ENCODE measurements around the gene MAPK10.

The MAPK10 gene

DNA sequence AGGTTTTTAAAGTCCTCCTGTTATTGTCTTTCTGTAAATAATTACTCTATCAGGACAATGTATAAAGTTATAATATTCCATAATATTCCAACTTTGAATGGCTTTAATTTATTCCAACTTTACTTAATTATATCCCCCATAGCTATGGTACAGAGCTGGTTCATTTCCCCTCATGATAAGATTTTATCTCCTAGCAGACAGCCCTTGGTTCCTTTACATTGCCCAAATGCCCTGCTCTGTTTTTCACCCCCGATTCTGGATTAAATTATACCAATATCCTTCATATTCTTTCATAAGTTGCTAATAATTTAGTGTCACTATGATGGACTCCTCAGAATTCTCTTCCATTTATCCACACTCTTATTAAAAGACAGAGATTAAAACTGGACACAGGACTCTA is 340.5 kb downstream of the MAPK10 start:
- no peak for TF ChIP-seq POLR2AphosphoS5 (IDR thresholded peaks at IDR 0.05; ENCODE audit: borderline replicate concordance, low read depth, low read length)
- TF ChIP-seq EZH2 (IDR thresholded peaks at IDR 0.05) = no peak
- TF ChIP-seq FOXP2 (optimal IDR thresholded peaks at IDR 0.05; ENCODE audit: control extremely low read depth, extremely low read length, insufficient read depth) = no peak
- no peak for DNase-seq (ENCODE audit: low read depth, low spot score)
- H3K36me3 ChIP-seq (ENCODE audit: insufficient read depth, low read length) = no peaks in the 10 kb centered on the region
- H3K4me3 ChIP-seq = no peak overlapping the region
- no peaks in the 10 kb centered on the region for H3K9me3 ChIP-seq (ENCODE audit: low read depth, low read length)
- no peak overlapping the region for H3K9ac ChIP-seq (ENCODE audit: insufficient read length)
- H3K27ac ChIP-seq = no peak overlapping the region

DNA sequence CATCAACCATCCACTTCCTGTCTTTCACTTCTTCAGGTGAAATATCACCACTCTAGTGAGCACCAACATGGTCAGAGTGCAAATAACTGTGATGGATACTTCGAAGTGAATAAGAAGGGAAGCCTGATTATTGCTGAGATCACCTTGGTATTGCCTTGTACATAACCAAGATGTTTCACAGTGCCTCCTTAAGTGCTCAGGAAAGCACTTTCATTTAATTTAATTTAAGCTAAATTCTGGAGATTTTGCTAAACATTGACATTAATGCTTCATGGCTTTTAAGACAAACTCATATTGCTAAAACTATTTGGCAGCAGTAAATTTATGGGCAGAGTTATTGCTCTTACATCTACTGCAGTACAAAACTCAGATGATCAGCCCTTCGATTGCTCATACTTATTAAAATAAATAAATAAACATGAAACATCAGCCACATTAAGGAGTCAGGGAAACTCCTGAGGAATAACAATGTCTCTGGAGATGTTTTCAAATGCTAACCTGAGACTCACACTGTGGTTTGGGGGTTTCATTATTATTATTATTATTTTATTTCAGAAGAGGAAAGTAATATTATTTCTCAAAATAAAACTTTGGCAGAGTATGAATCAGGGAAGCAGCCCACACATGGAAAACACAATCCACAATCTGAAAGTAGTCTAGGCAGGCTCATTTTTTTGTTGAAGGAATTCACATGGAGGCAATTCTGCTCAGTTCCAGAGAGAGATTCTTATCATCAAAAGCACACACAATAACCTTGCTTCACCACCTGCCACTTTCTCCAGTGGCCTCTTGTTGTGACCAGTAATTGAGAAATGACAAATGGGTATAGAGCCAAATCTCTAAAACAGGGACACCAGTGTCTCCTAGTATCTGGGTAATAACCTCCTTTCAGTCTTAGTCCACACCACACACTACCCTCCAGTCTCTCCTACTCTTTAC is 344.2 kb downstream of the MAPK10 start:
- no peaks in the 10 kb centered on the region for H3K36me3 ChIP-seq (ENCODE audit: insufficient read depth, low read length)
- H3K27ac ChIP-seq = no peak overlapping the region
- H3K4me3 ChIP-seq = no peak overlapping the region; the same call in 1 of the 2 replicates
- no peak overlapping the region for H3K9ac ChIP-seq (ENCODE audit: insufficient read length)
- TF ChIP-seq POLR2AphosphoS5 (IDR thresholded peaks at IDR 0.05; ENCODE audit: borderline replicate concordance, low read depth, low read length) (no peak), FOXP2 (optimal IDR thresholded peaks at IDR 0.05; ENCODE audit: control extremely low read depth, extremely low read length, insufficient read depth) (no peak), EZH2 (IDR thresholded peaks at IDR 0.05) (no peak)
- H3K9me3 ChIP-seq (ENCODE audit: low read depth, low read length) = no peaks in the 10 kb centered on the region
- no peak for DNase-seq (ENCODE audit: low read depth, low spot score)

DNA sequence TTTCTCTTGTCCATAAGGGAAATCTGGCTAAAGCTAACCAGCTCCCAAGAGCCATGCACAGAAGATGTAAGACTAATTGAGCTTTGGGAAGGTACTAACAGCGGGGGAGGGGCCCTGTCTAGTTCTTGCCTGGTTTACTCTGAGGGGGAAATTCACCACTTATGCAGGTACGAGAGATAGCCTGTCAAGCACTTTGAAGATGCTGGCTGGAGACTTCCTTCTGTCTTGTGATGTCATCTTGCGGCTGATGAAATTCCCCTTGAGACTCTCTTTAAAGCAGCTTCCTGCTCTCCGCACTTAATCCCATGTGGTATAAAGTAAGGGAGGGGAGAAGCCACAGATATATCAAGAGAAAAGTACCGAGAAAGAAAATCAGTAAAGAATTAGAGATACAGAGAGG is 345.3 kb downstream of the MAPK10 start:
- peak overlapping the region; percentile 28 for H3K4me3 ChIP-seq
- no peaks in the 10 kb centered on the region for H3K36me3 ChIP-seq (ENCODE audit: insufficient read depth, low read length)
- no peaks in the 10 kb centered on the region for H3K9me3 ChIP-seq (ENCODE audit: low read depth, low read length)
- DNase-seq (ENCODE audit: low read depth, low spot score) = peak; percentile 48
- no peak overlapping the region for H3K27ac ChIP-seq
- no peak for TF ChIP-seq FOXP2 (optimal IDR thresholded peaks at IDR 0.05; ENCODE audit: control extremely low read depth, extremely low read length, insufficient read depth)
- TF ChIP-seq POLR2AphosphoS5 (IDR thresholded peaks at IDR 0.05; ENCODE audit: borderline replicate concordance, low read depth, low read length) = no peak
- no peak for TF ChIP-seq EZH2 (IDR thresholded peaks at IDR 0.05)
- no peak overlapping the region for H3K9ac ChIP-seq (ENCODE audit: insufficient read length)

DNA sequence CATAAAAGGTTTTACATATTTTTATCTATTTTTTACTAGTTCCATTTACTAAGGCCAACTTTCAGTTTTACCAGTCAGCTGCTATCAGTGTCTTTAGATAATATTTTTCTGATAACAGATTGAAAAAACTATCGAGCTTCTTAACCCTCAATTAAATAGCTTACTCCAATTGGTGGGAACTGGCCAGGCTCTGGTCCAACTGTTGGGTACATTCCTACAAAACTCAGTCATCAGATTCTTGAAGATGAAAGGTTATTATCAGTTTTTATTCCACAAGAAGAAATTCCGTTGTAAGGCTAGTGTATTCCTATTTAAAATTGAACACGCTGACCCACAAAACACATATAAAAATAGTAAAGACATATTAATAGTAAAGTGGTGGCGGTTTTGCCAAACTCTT is 346.2 kb downstream of the MAPK10 start:
- H3K9ac ChIP-seq (ENCODE audit: insufficient read length) = no peak overlapping the region
- H3K36me3 ChIP-seq (ENCODE audit: insufficient read depth, low read length) = no peaks in the 10 kb centered on the region
- no peak for DNase-seq (ENCODE audit: low read depth, low spot score)
- TF ChIP-seq POLR2AphosphoS5 (IDR thresholded peaks at IDR 0.05; ENCODE audit: borderline replicate concordance, low read depth, low read length) (no peak), EZH2 (IDR thresholded peaks at IDR 0.05) (no peak), FOXP2 (optimal IDR thresholded peaks at IDR 0.05; ENCODE audit: control extremely low read depth, extremely low read length, insufficient read depth) (no peak)
- no peaks in the 10 kb centered on the region for H3K9me3 ChIP-seq (ENCODE audit: low read depth, low read length)
- no peak overlapping the region for H3K4me3 ChIP-seq
- no peak overlapping the region for H3K27ac ChIP-seq

DNA sequence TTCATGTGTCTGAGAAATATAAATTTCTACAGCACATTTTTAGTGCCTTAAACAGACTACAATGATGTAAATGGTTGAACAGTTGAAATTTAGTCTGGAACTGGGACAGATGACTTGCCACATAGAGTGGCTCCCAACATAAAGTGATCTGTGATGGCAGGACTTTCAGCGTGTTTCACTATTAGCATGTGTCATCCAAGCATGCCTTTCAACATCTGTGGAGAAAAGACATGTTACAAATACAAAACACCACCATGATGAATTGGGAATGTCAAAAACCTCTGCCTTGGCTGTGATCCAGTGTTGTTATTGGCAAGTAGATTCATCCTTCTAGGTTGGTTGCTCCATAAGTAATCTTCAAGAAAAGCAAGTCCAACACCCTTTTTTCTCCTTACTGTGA is 348.7 kb downstream of the MAPK10 start:
- no peak for TF ChIP-seq EZH2 (IDR thresholded peaks at IDR 0.05)
- TF ChIP-seq POLR2AphosphoS5 (IDR thresholded peaks at IDR 0.05; ENCODE audit: borderline replicate concordance, low read depth, low read length) = no peak
- TF ChIP-seq FOXP2 (optimal IDR thresholded peaks at IDR 0.05; ENCODE audit: control extremely low read depth, extremely low read length, insufficient read depth) = no peak
- no peak overlapping the region for H3K9ac ChIP-seq (ENCODE audit: insufficient read length)
- no peak for DNase-seq (ENCODE audit: low read depth, low spot score)
- H3K27ac ChIP-seq = no peak overlapping the region
- H3K36me3 ChIP-seq (ENCODE audit: insufficient read depth, low read length) = no peaks in the 10 kb centered on the region
- H3K4me3 ChIP-seq = no peak overlapping the region
- H3K9me3 ChIP-seq (ENCODE audit: low read depth, low read length) = no peaks in the 10 kb centered on the region

DNA sequence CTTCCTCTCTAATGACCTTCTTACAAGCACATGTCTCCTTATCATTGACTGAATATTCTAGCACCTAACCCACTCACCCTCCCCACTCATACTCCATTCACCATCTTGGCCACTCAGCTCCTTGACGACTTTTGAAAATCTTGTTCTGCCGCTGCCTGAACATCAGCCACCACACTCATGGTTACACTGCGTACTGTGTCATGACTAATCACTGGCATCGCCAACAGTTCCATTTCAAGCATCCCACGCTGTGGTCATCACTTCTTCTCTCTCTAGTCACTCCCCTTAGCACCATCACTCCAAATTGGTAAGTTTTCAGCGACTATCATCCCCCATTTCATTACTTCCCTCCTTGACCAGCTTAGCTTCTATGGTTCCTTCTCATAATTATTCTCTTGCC is 352.8 kb downstream of the MAPK10 start:
- TF ChIP-seq FOXP2 (optimal IDR thresholded peaks at IDR 0.05; ENCODE audit: control extremely low read depth, extremely low read length, insufficient read depth) = no peak
- TF ChIP-seq POLR2AphosphoS5 (IDR thresholded peaks at IDR 0.05; ENCODE audit: borderline replicate concordance, low read depth, low read length) = no peak
- no peak for TF ChIP-seq EZH2 (IDR thresholded peaks at IDR 0.05)
- H3K9ac ChIP-seq (ENCODE audit: insufficient read length) = no peak overlapping the region

DNA sequence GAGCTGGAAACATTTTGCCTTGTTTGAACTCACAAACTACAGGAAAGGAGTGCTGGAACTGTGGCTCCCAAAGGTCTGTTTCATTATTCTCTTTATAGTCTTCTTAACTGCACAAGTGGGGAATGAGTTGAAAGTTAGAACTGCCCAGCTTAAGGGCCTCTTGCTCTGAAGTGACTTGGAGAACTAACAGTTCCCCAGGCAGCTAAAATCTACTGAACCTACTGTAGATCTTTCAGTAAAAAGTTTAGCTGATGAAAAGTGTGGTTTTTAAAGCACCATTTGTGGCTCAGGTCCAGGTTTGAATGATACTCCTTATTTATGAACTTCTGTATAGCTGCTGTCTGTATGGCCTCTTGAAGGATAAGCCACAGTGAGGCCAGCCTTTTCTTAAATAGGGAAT is 353.8 kb downstream of the MAPK10 start:
- Histone ChIP-seq H3K36me3 (ENCODE audit: insufficient read depth, low read length) (no peaks in the 10 kb centered on the region), H3K27ac (no peak overlapping the region), H3K9ac (ENCODE audit: insufficient read length) (no peak overlapping the region), H3K9me3 (ENCODE audit: low read depth, low read length) (no peaks in the 10 kb centered on the region), H3K4me3 (no peak overlapping the region)
- TF ChIP-seq FOXP2 (optimal IDR thresholded peaks at IDR 0.05; ENCODE audit: control extremely low read depth, extremely low read length, insufficient read depth) (no peak), POLR2AphosphoS5 (IDR thresholded peaks at IDR 0.05; ENCODE audit: borderline replicate concordance, low read depth, low read length) (no peak)
- no peak for DNase-seq (ENCODE audit: low read depth, low spot score)

More for the DNA sequence above, 352.8 kb downstream of the MAPK10 start:
- no peaks in the 10 kb centered on the region for H3K36me3 ChIP-seq (ENCODE audit: insufficient read depth, low read length)
- H3K9me3 ChIP-seq (ENCODE audit: low read depth, low read length) = no peaks in the 10 kb centered on the region
- no peak overlapping the region for H3K4me3 ChIP-seq
- no peak overlapping the region for H3K27ac ChIP-seq
- DNase-seq (ENCODE audit: low read depth, low spot score) = no peak

DNA sequence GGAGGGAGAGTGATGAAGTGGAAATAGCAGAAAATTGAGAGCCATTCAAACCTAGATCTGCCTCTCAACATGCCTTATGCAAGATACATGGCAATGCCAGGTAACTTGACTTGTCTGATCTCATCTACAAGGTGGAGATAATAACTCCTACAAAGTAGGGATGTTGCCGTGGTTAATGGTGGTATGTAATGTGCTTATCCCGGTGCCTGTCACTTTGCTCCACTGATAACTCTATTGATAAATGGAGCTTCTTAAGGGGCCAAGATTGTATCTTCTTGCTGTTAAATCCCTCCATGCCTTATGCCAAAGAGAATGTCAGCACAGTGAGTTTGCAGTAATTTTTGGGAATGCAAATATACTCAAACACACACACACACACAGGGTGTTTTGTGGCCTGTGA is 355.8 kb downstream of the MAPK10 start:
- Histone ChIP-seq H3K4me3 (no peak overlapping the region), H3K36me3 (ENCODE audit: insufficient read depth, low read length) (no peaks in the 10 kb centered on the region), H3K9me3 (ENCODE audit: low read depth, low read length) (no peaks in the 10 kb centered on the region), H3K9ac (ENCODE audit: insufficient read length) (no peak overlapping the region), H3K27ac (no peak overlapping the region)
- DNase-seq (ENCODE audit: low read depth, low spot score) = no peak
- TF ChIP-seq FOXP2 (optimal IDR thresholded peaks at IDR 0.05; ENCODE audit: control extremely low read depth, extremely low read length, insufficient read depth) = no peak
- no peak for TF ChIP-seq EZH2 (IDR thresholded peaks at IDR 0.05)
- TF ChIP-seq POLR2AphosphoS5 (IDR thresholded peaks at IDR 0.05; ENCODE audit: borderline replicate concordance, low read depth, low read length) = no peak

Measured in SK-N-MC (cell line).